ENCODE data around the gene BAHCC1.

The BAHCC1 gene

GRCh38 chr17:81444610-81445339, 49.5 kb downstream of the BAHCC1 start:
- Histone ChIP-seq H4K20me1 (ENCODE audit: insufficient read depth, low read length) (no peaks in the 10 kb centered on the region), H3K79me2 (ENCODE audit: low read length) (no peaks in the 10 kb centered on the region), H3K9me3 (replicated peaks; ENCODE audit: insufficient read depth, low read length) (no peaks in the 10 kb centered on the region), H3K4me3 (ENCODE audit: low read length) (no peak overlapping the region), H3K9ac (ENCODE audit: low read length) (no peak overlapping the region), H3K36me3 (replicated peaks; ENCODE audit: insufficient read depth, low read length) (no peaks in the 10 kb centered on the region), H3K27me3 (replicated peaks; ENCODE audit: insufficient read depth, low read length) (peaks cover 98% of the 10 kb centered on the region), H3K9me2 (replicated peaks; ENCODE audit: insufficient read depth, low read length) (no peaks in the 10 kb centered on the region), H2AFZ (ENCODE audit: low read length) (no peak overlapping the region), H3K4me1 (ENCODE audit: low read length) (no peaks in the 10 kb centered on the region), H3K4me2 (ENCODE audit: low read depth, low read length) (no peak overlapping the region), H3F3A (ENCODE audit: insufficient read depth, low read length) (no peaks in the 10 kb centered on the region), H3K27ac (ENCODE audit: low read length) (no peak overlapping the region)
- TF ChIP-seq EZH2phosphoT487 (IDR thresholded peaks at IDR 0.05; ENCODE audit: low read length) (no peak), EZH2 (optimal IDR thresholded peaks at IDR 0.05; ENCODE audit: low read depth, low read length) (no peak)
- TF ChIP-seq, protein P1, sequence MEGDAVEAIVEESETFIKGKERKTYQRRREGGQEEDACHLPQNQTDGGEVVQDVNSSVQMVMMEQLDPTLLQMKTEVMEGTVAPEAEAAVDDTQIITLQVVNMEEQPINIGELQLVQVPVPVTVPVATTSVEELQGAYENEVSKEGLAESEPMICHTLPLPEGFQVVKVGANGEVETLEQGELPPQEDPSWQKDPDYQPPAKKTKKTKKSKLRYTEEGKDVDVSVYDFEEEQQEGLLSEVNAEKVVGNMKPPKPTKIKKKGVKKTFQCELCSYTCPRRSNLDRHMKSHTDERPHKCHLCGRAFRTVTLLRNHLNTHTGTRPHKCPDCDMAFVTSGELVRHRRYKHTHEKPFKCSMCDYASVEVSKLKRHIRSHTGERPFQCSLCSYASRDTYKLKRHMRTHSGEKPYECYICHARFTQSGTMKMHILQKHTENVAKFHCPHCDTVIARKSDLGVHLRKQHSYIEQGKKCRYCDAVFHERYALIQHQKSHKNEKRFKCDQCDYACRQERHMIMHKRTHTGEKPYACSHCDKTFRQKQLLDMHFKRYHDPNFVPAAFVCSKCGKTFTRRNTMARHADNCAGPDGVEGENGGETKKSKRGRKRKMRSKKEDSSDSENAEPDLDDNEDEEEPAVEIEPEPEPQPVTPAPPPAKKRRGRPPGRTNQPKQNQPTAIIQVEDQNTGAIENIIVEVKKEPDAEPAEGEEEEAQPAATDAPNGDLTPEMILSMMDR (IDR thresholded peaks at IDR 0.05; ENCODE audit: low read length): no peak
- DNase-seq: no peak

DNA sequence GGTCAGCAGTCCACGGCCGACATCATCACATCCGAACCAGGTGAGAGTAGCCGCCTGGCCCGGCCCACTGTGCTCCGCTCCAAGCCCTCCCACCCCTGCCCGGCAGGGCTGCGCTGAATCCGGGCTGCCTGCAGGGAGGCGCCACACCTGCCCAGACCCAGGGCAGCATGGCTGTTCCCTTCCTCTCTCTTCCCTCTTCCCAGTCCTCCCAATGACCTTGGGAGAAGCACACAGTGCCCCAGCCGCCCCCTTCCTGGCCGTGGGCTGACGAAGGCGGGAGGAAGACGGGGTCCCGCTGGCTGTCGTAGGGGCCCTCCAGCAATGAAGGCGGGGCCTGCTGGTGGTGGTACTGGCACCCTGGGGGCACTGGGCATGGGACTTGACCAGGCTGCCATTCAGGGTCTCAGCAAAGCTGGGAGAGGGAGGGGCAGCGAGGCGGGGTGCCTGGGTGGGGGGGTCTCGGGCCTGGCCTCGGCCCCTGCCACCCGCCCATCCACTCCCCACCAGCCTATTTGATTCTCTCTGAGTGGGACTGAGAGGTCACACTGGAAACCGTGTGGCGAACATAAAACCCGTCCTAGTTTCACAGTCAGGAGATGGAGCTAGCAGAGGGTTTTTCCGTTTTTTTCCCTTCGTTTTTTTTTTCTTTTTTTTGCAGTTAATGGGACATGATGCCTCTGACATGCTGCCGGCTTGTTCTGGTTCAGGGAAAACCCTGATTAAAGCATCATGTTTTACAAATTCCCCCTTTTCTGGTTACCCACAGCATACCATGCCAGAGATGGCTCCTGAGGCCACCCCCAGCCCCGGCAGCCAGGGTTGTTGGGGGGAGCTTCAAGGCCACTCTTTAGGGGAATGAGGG, 50.6 kb downstream of the BAHCC1 start:
- DNase-seq: no peak
- H3F3A ChIP-seq (ENCODE audit: insufficient read depth, low read length): no peaks in the 10 kb centered on the region
- H3K36me3 ChIP-seq (replicated peaks; ENCODE audit: insufficient read depth, low read length): no peaks in the 10 kb centered on the region
- TF ChIP-seq EZH2 (optimal IDR thresholded peaks at IDR 0.05; ENCODE audit: low read depth, low read length) (no peak), EZH2phosphoT487 (IDR thresholded peaks at IDR 0.05; ENCODE audit: low read length) (no peak)
- TF ChIP-seq, protein P1 (IDR thresholded peaks at IDR 0.05; ENCODE audit: low read length): no peak
- H3K9me3 ChIP-seq (replicated peaks; ENCODE audit: insufficient read depth, low read length): no peaks in the 10 kb centered on the region
- H3K79me2 ChIP-seq (ENCODE audit: low read length): no peaks in the 10 kb centered on the region
- no peak overlapping the region for H3K9ac ChIP-seq (ENCODE audit: low read length)
- no peaks in the 10 kb centered on the region for H3K4me1 ChIP-seq (ENCODE audit: low read length)
- no peaks in the 10 kb centered on the region for H4K20me1 ChIP-seq (ENCODE audit: insufficient read depth, low read length)
- H2AFZ ChIP-seq (ENCODE audit: low read length): no peak overlapping the region
- no peaks in the 10 kb centered on the region for H3K9me2 ChIP-seq (replicated peaks; ENCODE audit: insufficient read depth, low read length)
- H3K27me3 ChIP-seq (replicated peaks; ENCODE audit: insufficient read depth, low read length): peaks cover 98% of the 10 kb centered on the region
- no peak overlapping the region for H3K27ac ChIP-seq (ENCODE audit: low read length)
- H3K4me2 ChIP-seq (ENCODE audit: low read depth, low read length): no peak overlapping the region
- no peak overlapping the region for H3K4me3 ChIP-seq (ENCODE audit: low read length)

DNA sequence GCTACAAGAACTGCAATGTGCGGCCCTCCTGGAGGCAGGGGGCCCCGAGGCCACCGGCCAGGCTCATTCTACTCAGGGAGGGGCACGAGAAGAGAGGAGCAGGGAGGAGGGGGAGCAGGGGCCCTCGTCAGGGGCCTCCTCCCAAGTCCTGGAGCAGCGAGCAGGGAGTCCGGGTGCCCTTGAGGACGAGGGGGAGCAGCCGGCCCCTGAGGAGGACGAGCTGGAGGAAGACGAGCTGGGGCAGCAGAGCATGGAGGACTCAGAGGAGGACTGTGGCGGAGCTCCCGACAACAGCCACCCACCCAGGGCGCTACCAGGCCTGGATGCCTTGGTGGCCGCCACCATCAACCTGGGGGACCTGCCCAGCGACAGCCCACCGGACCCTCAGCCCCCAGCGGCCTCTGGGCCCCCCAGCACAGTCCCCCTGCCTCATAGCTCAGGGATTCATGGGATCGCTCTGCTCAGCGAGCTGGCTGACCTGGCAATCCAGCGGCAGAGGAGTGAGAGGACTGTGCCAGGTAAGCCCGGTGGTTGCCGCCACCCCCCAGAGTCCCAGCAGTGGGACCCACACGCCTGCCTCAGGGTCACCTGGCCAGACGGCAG, 52.2 kb downstream of the BAHCC1 start:
- Histone ChIP-seq H3K27me3 (replicated peaks; ENCODE audit: insufficient read depth, low read length) (peaks cover 98% of the 10 kb centered on the region), H3F3A (ENCODE audit: insufficient read depth, low read length) (no peaks in the 10 kb centered on the region), H3K27ac (ENCODE audit: low read length) (no peak overlapping the region), H3K4me3 (ENCODE audit: low read length) (no peak overlapping the region), H3K4me2 (ENCODE audit: low read depth, low read length) (no peak overlapping the region), H3K9ac (ENCODE audit: low read length) (no peak overlapping the region), H4K20me1 (ENCODE audit: insufficient read depth, low read length) (no peaks in the 10 kb centered on the region), H3K79me2 (ENCODE audit: low read length) (no peaks in the 10 kb centered on the region), H3K36me3 (replicated peaks; ENCODE audit: insufficient read depth, low read length) (no peaks in the 10 kb centered on the region), H3K4me1 (ENCODE audit: low read length) (no peaks in the 10 kb centered on the region), H2AFZ (ENCODE audit: low read length) (no peak overlapping the region), H3K9me2 (replicated peaks; ENCODE audit: insufficient read depth, low read length) (no peaks in the 10 kb centered on the region), H3K9me3 (replicated peaks; ENCODE audit: insufficient read depth, low read length) (no peaks in the 10 kb centered on the region)
- TF ChIP-seq EZH2phosphoT487 (IDR thresholded peaks at IDR 0.05; ENCODE audit: low read length): no peak
- DNase-seq: no peak
